ENCODE data around the gene LRPPRC.
A peak's percentile ranks its signal among the peaks of the same experiment; 100 is the strongest.
"Not testable (repeated sequence)": the region's sequence is repeated elsewhere in the genome, so short reads cannot be mapped to it uniquely, and the experiment has no call there.

Gene LRPPRC

DNA sequence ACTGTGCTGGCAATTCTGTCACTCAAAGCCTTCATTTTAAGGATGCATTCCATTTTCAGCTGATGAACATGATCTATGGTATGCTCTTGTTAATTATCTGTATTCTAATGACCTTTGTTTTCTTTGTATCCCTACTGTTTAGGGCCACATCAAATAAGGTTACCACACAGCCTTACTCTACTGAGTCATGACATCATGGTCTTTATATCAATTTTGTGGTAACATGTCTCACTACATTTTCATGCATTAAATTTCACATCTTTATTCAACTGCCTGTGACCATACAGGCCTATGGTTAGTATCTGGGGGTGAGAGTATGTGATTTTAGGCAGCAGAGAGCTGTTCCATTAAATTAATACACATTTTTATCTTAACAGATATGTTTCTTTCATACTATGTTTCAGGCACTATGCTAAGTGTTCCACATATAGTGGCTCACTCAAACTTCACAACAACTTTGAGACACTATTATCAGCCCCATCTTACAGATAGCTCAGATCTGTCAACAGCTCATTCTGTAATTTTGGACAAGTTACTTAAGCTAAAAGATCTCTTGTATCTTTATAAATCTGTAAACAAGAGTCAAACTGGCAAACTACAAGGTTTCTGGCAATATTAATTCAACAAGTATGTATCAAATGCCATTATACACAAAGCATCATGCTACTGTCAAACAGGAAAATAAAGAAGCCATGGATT, 18.0 kb downstream of the LRPPRC start:
- no peak for FAIRE-seq

DNA sequence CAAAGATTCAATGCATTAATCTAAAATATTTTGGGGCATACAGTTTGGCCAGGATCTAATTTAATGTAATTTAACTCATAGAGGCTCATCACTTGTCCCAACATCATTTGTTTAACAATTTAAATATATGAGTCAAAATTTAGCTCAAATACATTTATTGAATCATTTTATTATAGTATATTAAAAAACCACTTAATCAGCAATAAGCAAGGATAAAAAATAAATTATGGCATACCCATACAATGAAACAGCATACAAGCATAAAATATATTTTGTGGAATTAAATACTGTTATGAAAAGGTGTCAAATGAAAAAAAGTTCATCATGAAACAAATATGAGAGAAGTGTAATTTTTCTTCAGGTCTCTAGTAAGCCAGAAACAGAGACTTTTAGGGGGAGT, 34.9 kb downstream of the LRPPRC start:
- FAIRE-seq: no peak

DNA sequence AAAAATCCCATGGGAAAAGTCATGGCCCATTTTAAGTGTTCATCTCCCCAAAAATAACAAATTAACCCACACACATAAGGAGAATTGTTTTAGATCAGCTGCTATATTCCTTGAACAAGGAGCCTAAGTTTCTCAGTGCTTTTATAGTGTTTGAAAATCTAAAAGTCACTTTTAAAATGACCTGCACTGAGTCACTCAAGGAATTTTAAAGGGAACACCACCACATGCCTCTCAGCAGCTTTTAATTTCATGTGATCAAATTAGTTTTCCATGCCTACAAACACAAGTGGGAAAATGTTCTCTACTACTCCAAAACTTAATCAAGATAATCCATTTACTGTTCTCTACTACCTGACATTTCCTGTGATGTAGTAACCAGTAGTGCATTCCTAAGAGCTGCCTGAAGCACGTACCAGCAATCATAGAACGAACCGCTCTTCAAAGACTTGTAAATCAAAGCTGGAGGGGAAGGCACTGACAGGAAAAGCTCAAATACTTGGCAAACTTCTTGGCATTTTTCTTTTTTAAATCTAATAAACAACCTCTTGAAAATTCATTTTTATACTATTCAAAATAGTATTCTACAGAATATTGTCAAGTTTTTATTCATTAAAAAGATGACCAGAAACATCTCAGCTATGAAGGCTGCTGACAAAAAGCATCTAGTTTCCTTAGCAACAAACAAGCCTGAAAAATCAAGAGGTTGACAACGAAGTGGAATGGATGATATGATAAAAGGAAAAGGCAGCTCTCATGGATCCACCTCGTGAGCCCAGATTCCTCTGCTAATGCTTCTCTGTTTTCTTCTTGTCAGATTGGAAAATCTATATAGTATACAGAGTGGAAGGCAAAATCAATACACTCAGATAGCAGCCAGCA, 37.2 kb downstream of the LRPPRC start:
- FAIRE-seq: no peak

DNA sequence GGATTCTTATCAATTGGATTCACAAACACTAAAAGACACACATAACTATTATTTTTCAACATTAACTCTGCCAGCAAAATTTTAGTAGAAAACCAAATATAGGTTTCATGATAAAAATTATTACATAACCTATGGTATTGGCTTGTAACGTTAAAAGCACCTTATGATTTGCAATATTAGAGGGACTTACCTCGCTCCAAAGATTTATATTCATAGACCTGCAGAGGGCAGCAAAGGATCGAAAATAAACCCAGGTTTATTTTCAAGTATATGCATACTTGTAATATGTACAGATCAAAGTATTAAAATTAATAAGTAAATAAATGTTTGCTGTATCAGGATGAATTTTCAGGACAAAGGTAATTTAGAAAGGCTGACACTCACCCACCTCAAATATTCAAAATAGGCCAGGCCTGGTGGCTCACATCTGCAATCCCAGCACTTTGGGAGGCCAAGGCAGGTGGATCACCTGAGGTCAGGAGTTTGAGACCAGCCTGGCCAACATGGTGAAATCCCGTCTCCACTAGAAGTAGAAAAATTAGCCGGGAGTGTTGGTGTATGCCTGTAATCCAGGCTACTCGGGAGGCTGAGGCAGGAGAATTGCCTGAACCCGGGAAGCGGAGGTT, 45.3 kb downstream of the LRPPRC start:
- peak; percentile 99 for FAIRE-seq

DNA sequence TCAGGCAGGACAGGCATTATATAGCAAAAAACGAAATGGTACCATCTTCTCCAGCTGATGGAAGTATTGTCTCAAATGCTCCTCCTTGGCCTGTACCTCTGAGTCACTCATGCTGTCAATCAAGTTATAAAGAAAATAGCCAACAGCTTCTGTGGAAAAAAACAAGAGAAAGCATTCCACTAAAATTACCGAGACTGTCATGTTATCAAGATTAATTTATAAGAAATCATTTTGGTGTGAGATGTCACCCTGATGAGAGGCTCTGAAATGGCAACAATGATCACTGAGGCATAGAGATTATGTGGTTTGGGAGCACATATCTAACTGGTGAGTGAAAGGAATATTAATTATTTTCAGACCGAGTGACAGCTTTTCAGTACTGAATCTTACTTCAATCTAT, 47.4 kb downstream of the LRPPRC start:
- FAIRE-seq: no peak

DNA sequence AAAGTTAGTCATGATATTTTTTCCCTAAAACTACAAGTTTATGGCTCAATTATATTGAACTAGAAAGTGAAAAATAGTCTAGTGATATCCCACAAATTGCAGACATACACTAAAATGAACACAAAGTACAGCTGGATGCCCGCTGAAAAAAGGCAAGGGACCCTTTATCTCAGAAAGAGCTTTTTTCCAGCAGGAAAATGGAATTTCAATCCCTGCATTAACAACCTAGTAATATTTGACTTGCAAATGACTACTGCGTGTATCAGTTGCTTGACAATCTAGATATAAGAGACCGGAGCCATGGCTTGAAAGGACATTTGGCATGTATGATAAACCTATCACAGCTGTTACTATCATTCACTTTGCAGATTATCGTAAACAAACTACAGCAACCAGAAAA, 49.1 kb downstream of the LRPPRC start:
- FAIRE-seq: no peak

DNA sequence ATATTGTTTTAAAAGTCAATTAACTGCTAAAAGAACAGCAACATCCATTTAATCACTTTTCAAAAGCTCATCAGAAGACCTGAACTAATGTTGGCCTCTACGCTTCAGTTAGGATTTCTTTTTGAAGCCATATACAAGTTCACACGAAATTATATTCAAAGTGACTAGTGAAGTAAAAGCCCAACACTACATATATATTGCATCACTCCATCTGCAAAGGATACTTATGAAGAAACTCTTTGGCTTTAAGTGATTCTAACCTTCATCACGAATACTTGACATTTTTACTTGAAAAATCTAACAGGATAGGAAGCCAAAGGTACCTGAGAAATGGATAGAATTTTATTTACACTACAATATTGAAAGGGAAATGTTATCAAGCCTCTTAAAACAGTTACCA, 50.4 kb downstream of the LRPPRC start:
- FAIRE-seq: no peak

DNA sequence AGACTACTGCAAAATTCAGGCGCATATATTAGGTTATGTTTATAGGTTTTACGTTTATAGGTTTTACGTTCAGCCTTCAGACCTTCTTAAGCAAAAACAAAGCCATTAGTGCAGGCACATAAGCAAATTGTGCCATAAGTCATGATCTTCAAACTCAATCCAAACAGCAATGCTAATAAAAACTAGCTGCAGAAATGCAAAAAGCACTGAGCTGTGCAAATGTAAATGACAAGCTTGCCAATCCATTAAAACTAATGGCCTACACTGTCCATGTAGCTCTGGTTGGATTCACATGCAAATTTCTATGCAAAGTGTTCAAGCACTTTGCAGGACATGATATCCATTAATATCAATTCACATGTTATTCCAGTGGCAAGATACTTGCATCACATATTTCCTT, 50.9 kb downstream of the LRPPRC start:
- no peak for FAIRE-seq

DNA sequence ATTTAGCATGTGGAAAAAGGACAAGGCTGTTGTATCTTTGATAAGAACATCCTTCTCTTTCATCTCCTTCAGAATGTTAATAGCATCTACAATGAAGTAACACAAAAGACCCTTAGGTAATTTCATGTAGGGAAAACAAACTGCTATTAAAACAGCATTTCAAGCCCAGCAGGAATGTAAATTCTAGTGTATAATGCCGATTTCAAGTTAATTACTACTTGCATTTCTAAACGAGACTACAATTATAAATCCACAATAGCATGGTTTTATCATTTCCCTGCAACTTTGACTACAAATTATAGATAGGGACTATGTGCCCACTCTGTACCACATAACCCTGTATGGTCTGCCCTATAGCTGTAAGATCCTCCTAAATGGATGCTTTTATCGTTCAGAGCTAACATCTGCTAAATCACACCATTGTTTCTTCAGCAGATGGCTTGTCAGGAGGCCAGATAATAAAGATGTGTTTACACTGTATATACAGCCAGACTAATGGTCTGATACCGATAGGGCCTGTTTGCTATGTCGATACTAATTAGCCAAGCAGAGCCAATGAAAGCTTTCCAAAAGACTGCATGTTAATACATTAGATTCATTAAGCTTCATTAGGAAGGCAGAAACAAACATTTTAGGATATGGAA, 51.9 kb downstream of the LRPPRC start:
- no peak for FAIRE-seq

DNA sequence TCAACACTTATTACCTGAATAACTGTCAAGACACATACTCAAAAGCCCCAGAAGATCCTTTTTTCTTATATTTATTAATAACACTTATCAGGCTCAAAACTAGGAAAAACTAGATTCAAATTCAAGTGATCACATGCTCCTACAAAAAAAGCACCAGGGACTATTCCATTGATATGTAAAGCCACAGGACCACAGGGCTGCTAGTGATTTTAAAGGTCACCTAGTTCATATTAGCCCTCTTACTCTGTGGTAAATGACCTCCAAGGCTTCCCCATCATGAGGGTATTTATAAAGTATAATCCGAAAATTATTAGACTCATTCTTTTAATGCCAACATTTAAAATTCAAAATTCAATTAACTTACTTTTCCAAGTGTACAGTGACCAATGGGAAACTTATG, 52.5 kb downstream of the LRPPRC start:
- no peak for FAIRE-seq

DNA sequence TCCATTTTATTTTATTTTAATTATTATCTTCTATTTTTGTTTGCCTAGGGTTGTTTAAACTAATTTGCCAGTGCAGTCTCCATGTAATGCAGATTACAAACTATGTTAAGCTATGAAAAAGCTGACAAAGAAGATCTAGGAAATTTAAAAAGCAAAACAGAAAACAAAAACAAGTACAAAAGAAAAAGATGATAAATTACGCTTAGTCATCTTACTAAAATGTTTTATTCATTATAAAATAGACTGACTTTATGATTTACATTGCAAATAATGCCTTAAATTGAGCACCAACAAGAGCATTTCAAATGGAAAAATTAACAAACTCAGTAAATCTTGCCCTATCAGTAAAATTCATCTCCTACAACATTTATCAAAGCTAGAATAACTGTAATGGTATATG, 52.9 kb downstream of the LRPPRC start:
- no peak for FAIRE-seq

DNA sequence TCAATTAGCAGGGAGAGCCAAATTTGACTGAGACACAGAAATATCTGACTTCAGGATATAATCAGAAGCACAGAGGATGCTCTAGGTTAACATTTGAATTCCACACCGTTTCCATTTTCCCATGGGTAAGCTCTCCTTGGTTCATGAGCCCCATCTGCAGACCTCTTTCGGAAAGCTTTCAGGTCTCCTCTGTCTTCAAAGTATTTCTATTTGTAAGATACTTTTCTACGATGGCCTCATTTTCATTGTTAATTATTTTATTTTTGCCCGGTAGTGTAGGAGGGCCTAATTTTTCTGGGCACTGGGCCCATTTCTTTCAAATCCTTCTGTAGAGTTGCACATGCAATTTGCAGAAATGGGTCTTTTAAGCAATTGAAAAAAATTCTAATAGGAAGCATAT, 53.8 kb downstream of the LRPPRC start:
- FAIRE-seq: no peak

DNA sequence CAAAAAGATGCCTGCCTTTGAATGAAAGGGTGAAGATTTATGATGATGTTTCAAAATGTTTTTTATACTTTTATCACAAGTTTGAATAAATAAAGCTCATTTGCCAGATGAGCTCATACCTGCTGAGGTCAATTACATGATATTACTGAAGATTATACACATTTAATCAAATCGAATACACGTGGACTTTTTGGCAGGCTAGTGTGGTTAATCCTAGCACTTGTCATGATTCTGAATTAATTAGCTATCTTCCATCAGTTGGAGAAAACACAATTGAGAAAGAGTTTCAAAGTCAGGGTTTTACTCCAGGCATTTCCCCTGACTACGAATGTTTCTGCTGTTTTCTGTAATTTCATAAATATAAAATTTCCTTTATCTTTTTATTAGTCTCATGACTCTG, 54.4 kb downstream of the LRPPRC start:
- FAIRE-seq: no peak

DNA sequence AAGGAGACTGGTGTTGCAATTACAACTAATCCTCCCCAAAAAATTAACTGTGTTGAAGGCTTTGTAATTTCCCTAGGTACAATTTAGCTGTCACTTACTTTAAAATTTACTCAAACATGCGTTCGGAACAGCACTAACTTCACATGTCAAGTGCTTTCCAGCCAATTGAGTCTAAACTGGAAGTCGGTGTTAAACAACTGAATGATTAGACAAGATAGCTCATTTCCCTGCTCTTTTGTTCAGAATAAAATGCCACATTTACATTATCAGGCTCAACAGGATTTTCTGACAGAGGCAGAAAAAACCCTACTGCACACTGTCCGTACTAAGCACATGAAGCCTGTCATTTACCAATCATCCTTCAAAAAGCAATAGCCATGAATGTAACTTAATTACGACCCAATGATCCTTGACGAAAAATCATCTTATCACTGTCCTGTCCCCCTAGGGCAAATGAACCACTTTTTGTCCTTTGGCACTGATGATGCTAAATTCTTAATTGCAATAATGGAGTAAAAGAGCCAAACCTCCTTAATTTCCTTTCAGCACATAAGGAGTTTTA, 56.0 kb downstream of the LRPPRC start:
- no peak for FAIRE-seq

DNA sequence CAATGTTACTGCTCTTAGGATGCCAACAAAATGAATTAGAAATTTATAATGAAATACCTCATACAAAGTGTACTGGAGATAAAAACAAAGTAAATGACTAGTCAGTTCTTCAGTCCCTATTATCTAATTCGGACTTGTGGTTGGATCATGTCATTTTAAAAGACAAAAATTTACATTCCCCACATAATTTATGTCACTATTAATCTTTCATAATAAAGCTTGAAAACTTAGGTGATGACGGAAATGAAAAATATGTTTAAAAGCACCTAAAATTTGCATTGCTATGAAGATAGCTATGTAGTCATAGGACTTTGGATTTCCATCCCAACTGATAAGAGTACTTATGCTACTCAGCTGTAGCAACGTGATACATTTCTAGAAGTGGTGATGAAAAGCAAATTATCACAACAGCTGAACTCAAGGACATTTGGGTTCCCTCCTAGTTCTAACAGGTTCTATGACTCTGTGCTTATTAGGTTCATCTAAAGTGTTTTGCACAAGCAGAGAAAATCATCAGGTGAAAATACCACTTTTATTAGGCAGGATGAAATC, 58.4 kb downstream of the LRPPRC start:
- no peak for FAIRE-seq

DNA sequence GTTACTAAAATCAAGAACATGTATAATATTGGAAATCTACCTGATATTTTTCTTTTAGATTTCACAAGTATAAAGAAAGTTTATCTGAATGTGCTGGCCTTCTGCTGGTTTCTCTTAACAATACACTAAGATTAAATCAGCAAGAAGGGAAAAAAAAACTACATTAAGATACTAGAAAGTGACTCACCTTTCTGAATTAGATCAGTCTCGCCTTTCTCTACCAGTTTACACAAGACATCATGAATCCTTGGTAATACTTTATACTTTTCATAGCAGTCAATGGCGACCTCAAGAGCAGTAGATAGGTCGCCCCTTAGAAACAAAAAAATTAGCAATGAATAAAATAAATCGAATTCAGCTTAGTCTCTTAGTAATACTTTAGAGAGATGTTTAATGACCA, 61.2 kb downstream of the LRPPRC start:
- peak; percentile 17 for FAIRE-seq

DNA sequence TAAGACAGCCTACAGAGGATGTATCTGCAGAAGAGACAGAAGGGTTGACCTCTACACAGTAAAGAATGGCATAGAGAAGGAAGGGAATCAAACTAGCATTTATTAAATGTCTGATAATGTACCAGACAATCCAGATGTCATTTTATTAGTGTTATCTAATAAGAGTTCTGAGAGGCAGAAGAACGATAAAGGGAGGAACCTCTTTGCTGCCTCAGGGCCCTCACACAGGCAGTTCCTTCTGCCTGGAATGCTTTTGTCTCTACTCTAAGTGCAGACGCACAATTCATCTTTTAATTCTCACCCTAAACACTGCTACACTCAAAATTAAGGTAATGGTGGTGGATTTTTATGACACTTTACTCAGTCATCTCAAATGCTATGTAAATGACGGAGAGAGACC, 64.5 kb downstream of the LRPPRC start:
- FAIRE-seq: no peak

DNA sequence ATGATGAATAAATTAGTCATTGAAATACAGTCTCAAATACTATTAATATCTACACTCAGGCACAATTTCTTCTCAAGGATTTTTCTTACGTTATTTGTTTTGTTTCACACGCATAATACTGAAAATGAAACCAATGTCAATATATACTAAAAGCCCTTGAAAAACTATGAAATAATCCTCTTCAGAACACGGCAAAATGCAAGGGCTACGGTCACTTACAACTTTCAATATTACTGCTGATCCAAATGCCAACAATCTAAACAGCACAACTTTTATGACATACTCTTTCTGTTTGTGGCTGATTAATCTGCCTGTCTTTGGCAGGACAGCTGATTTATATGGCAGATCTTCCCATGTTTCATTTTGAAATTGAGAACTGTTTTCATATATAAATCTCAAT, 68.3 kb downstream of the LRPPRC start:
- no peak for FAIRE-seq

DNA sequence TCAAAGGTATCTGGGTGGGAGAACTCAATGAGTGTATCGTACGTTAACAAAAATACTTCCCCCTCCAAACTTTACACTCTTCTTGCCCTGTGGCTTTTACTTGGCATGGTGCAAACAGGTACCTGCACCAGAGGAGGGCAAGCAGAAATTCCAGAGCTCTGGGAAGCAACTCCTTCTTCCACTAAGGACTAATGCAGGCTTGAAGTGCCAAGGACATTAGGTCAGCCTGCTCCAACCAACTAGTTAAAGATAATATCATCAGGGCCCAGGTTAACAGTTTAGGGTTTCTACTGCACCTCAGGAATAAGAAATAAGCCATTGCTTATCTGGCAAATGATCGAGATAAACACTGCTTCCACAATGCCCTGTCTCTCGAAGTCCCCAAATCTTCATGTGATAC, 70.4 kb downstream of the LRPPRC start:
- no peak for FAIRE-seq

DNA sequence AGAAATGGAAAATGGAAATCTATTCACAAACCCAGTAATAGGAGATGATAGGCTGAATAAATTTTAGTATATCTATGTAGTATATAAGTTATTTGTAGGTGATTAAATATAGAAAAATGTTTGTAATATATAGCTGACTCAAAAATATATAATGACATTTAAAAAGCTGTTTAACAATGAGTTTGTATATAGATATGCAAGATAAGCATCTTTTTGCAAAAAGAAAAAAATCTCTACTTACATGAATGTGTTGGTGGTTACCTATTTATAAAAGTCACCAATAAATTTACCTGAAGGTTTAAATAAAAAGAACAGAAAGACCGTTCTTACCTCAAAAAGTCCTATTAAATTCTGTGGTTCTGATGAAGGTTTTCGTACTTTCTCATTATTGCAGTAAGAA, 71.3 kb downstream of the LRPPRC start:
- no peak for FAIRE-seq

DNA sequence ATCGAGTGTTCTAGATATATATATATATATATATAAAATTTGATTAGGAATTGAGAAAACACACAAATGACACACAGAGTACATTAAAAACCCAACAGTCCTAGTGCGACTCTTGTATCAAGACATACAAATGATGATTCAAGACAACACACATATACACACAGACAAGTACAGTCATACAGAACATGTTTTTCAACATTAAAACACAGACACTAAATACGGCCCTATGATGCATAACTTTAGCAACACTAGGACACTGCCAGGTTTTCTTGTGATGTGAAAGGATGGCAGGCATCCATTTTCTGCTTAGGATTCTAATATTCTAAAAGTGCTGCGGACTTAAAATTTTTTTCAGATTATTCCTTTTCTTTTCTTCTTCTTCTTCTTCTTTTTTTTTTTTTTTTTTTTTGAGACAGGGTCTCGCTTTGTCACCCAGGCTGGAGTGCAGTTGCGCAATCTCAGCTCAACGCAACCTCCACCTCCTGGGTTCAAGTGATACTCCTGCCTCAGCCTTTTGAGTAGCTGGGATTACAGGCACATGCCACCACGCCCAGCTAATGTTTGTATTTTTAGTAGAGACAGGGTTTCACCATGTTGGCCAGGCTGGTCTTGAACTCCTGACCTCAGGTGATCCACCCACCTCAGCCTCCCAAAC, 84.5 kb downstream of the LRPPRC start:
- not testable (repeated sequence) for FAIRE-seq

DNA sequence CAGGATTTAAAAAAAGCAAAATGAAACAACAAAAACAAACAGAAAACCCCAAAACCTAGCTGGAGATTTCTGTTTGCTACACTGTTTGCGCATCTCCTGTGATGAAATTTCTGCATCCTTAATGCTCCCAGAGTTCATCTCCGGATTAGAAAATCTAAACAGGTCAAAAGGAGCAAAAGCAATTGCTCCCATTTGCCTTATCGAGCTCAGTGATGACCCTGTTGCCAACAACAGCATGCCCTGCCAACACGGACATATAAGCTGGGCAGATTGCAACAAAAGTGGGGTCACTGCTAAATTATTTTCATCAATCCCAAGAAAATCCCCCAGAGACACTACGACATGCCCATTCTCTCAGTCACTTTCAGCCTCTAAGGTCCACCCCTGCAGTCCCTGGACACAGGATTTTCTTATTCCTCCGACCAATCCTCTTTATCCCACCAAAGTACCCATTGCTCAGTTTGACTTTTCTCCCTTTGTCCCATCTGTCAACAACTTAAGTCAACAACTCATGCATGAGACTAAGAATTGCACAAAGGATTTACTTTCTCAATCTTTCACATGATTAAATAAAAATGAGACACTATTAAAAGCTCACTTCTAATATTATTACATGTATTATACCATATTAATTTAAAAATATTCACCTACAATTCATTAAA, 89.2 kb downstream of the LRPPRC start:
- no peak for FAIRE-seq

Data from islet of Langerhans (tissue), 1 donor.